ENCODE data around the gene TMEM106A. TPM values are rescaled to one million over a fixed set of nuclear protein-coding genes. Genes with fewer than 3 reads are reported as not detected.
A peak's percentile ranks its signal among the peaks of the same experiment; 100 is the strongest.

The TMEM106A gene
- total and polyA plus RNA-seq, 9 of the 15 experiments (the other 6 are each of a cell fraction or from before 2014, with no cell fraction given) = 0.03 to 0.29 (median 0.15) TPM

GRCh38 chr17:43170140-43170765 lies 41.4 kb upstream of the TMEM106A start (continued):
- TF ChIP-seq THRA (IDR thresholded peaks at IDR 0.05) (no peak), MLLT1 (IDR thresholded peaks at IDR 0.05) (peak in 1 of 2 experiments; percentile 74; a peak in 2 of 4 replicates), JUN (IDR thresholded peaks at IDR 0.05; ENCODE audit: borderline replicate concordance, low read depth, low read length) (peak; percentile 41; the same call in 1 of the 2 replicates), JUN (CRISPR knock-in tag; IDR thresholded peaks at IDR 0.05; ENCODE audit: borderline replicate concordance) (no peak), HDGF (IDR thresholded peaks at IDR 0.05) (0 out of 2 replicates have a peak, but pooled peaks have one; percentile 16), OTX1 (CRISPR knock-in tag; IDR thresholded peaks at IDR 0.05) (no peak), CREM (IDR thresholded peaks at IDR 0.05; ENCODE audit: low read depth) (peak; percentile 98), ZHX1 (conservative IDR thresholded peaks at IDR 0.05; ENCODE audit: low read length) (no peak), RUNX1 (IDR thresholded peaks at IDR 0.05; ENCODE audit: low read depth) (no peak), ZNF395 (CRISPR knock-in tag; IDR thresholded peaks at IDR 0.05) (peak; percentile 87; the same call in 1 of the 2 replicates), CTBP1 (IDR thresholded peaks at IDR 0.05; ENCODE audit: borderline replicate concordance) (peak; percentile 36; the same call in 1 of the 2 replicates), TEAD2 (tag; IDR thresholded peaks at IDR 0.05) (no peak), ZNF780A (CRISPR knock-in tag; IDR thresholded peaks at IDR 0.05) (no peak), ZNF707 (CRISPR knock-in tag; conservative IDR thresholded peaks at IDR 0.05) (no peak), SNRNP70 (optimal IDR thresholded peaks at IDR 0.05; ENCODE audit: low read depth, low read length) (no peak), PKNOX1 (IDR thresholded peaks at IDR 0.05) (no peak), KDM1A (IDR thresholded peaks at IDR 0.05) (no peak), TCF3 (CRISPR knock-in tag; IDR thresholded peaks at IDR 0.05) (no peak), ARHGAP35 (IDR thresholded peaks at IDR 0.05; ENCODE audit: partially characterized antibody) (no peak), MYC (IDR thresholded peaks at IDR 0.05; ENCODE audit: low read depth, low read length) (peak; percentile 59; the same call in 1 of the 2 replicates), MYC (CRISPR knock-in tag; IDR thresholded peaks at IDR 0.05; ENCODE audit: borderline replicate concordance, low read depth) (no peak), FOXK2 (conservative IDR thresholded peaks at IDR 0.05 in 1 of 2, IDR thresholded peaks at IDR 0.05 in 1 of 2; ENCODE audit: low read depth in 2 of 2) (peak in 1 of 2 experiments; percentile 47; a peak in 2 of 4 replicates)

All from K562 (cell line).